Small intestine (tissue), 7 donors: ENCODE measurements around the gene CCIN. TPM values are rescaled to one million over a fixed set of nuclear protein-coding genes. Genes with fewer than 3 reads are reported as not detected.

ENCODE experiments used
- DNase-seq, 2 donors: peaks; one replicate each; pipeline versions ENCODE4 v3.0.0 to v3.0.0-alpha.2; 2013
- FAIRE-seq: peaks from 2 replicates; lab custom pipeline; 2012; peaks lifted over from hg19 to GRCh38; lab: Jason Lieb, UNC
- H3K27ac ChIP-seq, 3 donors: one replicate each; pipeline ENCODE4 v1.5.1; 2013; ENCODE audit warnings: low read length in 2 of 3, mild to moderate bottlenecking in 2 of 3, control low read depth in 1 of 3, inconsistent platforms in 1 of 3, low read depth in 1 of 3, moderate library complexity in 1 of 3
- H3K27me3 ChIP-seq, 3 donors: one replicate each; pipeline ENCODE4 v1.6.1; 2013; ENCODE audit warnings: low read length in 3 of 3, inconsistent platforms in 1 of 3; ENCODE audit not compliant: control insufficient read depth in 3 of 3, insufficient read depth in 3 of 3
- H3K36me3 ChIP-seq, 3 donors: one replicate each; pipeline ENCODE4 v1.6.1; 2013; ENCODE audit warnings: low read length in 3 of 3, inconsistent platforms in 1 of 3, low read depth in 1 of 3, mild to moderate bottlenecking in 1 of 3, moderate library complexity in 1 of 3; ENCODE audit not compliant: control insufficient read depth in 3 of 3, insufficient read depth in 2 of 3
- H3K4me1 ChIP-seq, 3 donors: one replicate each; pipeline ENCODE4 v1.6.1; 2013; ENCODE audit warnings: low read length in 2 of 3, inconsistent platforms in 1 of 3, low read depth in 1 of 3, mild to moderate bottlenecking in 1 of 3, moderate library complexity in 1 of 3; ENCODE audit not compliant: control insufficient read depth in 3 of 3, insufficient read depth in 2 of 3
- H3K4me3 ChIP-seq, 3 donors: one replicate each; pipeline ENCODE4 v1.5.1; 2013; ENCODE audit warnings: low read length in 3 of 3, control low read depth in 1 of 3, inconsistent platforms in 1 of 3, low read depth in 1 of 3, mild to moderate bottlenecking in 1 of 3, moderate library complexity in 1 of 3
- H3K9me3 ChIP-seq, 2 donors: one replicate each; pipeline ENCODE4 v1.6.1; 2013; ENCODE audit warnings: low read depth in 1 of 2, low read length in 1 of 2; ENCODE audit not compliant: control insufficient read depth in 2 of 2, insufficient read depth in 1 of 2
- WGBS, 3 donors: extraction: QIAGEN DNeasy Blood & Tissue Kit; methylation state at CpG; one replicate each; pipeline ENCODE4 v1.1.7; 2013; 5-methylcytosine and 5-hydroxymethylcytosine counted together
- polyA plus RNA-seq, 4 donors: library from polyadenylated mRNA; stranded (reverse) in 3 of 4; unstranded in 1 of 4; fragments of 200-250 nt in 3 of 4; fragments of 120-200 nt in 1 of 4; gene quantifications; one replicate each; pipeline versions ENCODE4 v1.2.1 to v1.2.3, GENCODE V29; 2013
- donor health status: healthy with polysubstance abuse.
- donor health status: control.
- donor health status: control.
- donor health status: Bipolar disorder and iron deficiency.
- donor health status: healthy.

CCIN gene
- polyA plus RNA-seq, 4 donors = 0.04 TPM; not detected in 3

- FAIRE-seq = no peak
- Histone ChIP-seq H3K27me3 (peaks cover 0 to 3% (median 0%) of the 10 kb centered on the region in 3 donors), H3K9me3 (no peaks in the 10 kb centered on the region), H3K4me1 (peaks cover 0 to 16% (median 3%) of the 10 kb centered on the region in 3 donors), H3K27ac (peak overlapping the region in 1 of 3 donors; percentile 76), H3K36me3 (peaks cover 0 to 3% (median 0%) of the 10 kb centered on the region in 3 donors), H3K4me3 (no peak overlapping the region)
- 43 to 82% (median 61%) methylated on average over 3 of the region's 3 CpGs for WGBS, 3 donors
- DNase-seq = no peak
These were observed 4.2 kb upstream of the CCIN start for GRCh38 chr9:36164989-36165388.

GRCh38 chr9:36165826-36166167 is 3.4 kb upstream of the CCIN start:
- Histone ChIP-seq H3K27ac (peak overlapping the region in 1 of 3 donors; percentile 36), H3K9me3 (no peaks in the 10 kb centered on the region), H3K27me3 (peaks cover 0 to 3% (median 0%) of the 10 kb centered on the region in 3 donors), H3K36me3 (peaks cover 0 to 3% (median 0%) of the 10 kb centered on the region in 3 donors), H3K4me3 (peak overlapping the region in 1 of 3 donors; percentile 48), H3K4me1 (peaks cover 0 to 16% (median 3%) of the 10 kb centered on the region in 3 donors)
- FAIRE-seq (no peak), DNase-seq (no peak)
- 45 to 58% (median 58%) methylated on average over 11 to 12 of the region's 12 CpGs for WGBS, 3 donors

- peak overlapping the region in 2 of 3 donors; percentile 43 to 48 for H3K4me3 ChIP-seq
- FAIRE-seq = no peak
These were observed 2.8 kb upstream of the CCIN start for GRCh38 chr9:36166168-36166927.

GRCh38 chr9:36169708-36170107 is 520 bp downstream of the CCIN start:
- no peak overlapping the region for H3K27ac ChIP-seq
- 89 to 92% (median 89%) methylated on average over 17 of the region's 17 CpGs for WGBS, 3 donors
- peaks cover 0 to 7% (median 0%) of the 10 kb centered on the region in 3 donors for H3K4me1 ChIP-seq
- no peak overlapping the region for H3K4me3 ChIP-seq
- FAIRE-seq (no peak), DNase-seq (no peak)
- H3K9me3 ChIP-seq = no peaks in the 10 kb centered on the region
- peaks cover 0 to 3% (median 0%) of the 10 kb centered on the region in 3 donors for H3K27me3 ChIP-seq
- H3K36me3 ChIP-seq = no peaks in the 10 kb centered on the region

More at GRCh38 chr9:36166168-36166927, 2.8 kb upstream of the CCIN start:
- Histone ChIP-seq H3K9me3 (no peaks in the 10 kb centered on the region), H3K4me1 (peaks cover 0 to 16% (median 3%) of the 10 kb centered on the region in 3 donors), H3K27ac (no peak overlapping the region), H3K36me3 (peaks cover 0 to 3% (median 0%) of the 10 kb centered on the region in 3 donors), H3K27me3 (peaks cover 0 to 3% (median 0%) of the 10 kb centered on the region in 3 donors)
- DNase-seq = peak; percentile 69 to 86
- WGBS, 3 donors = 5 to 7% (median 6%) methylated on average over 46 to 58 of the region's 58 CpGs

- Histone ChIP-seq H3K27ac (no peak overlapping the region), H3K9me3 (no peaks in the 10 kb centered on the region), H3K36me3 (no peaks in the 10 kb centered on the region), H3K27me3 (peaks cover 0 to 3% (median 0%) of the 10 kb centered on the region in 3 donors), H3K4me3 (no peak overlapping the region), H3K4me1 (peaks cover 0 to 7% (median 0%) of the 10 kb centered on the region in 3 donors)
- FAIRE-seq (no peak), DNase-seq (no peak)
- WGBS, 3 donors = 93 to 98% (median 95%) methylated on average over 13 of the region's 13 CpGs
These were observed 1.3 kb downstream of the CCIN start for GRCh38 chr9:36170531-36170930.

- no peak for FAIRE-seq
- Histone ChIP-seq H3K27ac (no peak overlapping the region), H3K36me3 (no peaks in the 10 kb centered on the region), H3K27me3 (no peaks in the 10 kb centered on the region), H3K9me3 (no peaks in the 10 kb centered on the region), H3K4me1 (no peaks in the 10 kb centered on the region), H3K4me3 (no peak overlapping the region)
- no peak for DNase-seq
- 94 to 96% (median 94%) methylated on average over 2 of the region's 2 CpGs for WGBS, 3 donors
These were observed 4.7 kb downstream of the CCIN start for GRCh38 chr9:36173861-36174260.

- Histone ChIP-seq H3K4me1 (no peaks in the 10 kb centered on the region), H3K9me3 (no peaks in the 10 kb centered on the region), H3K27ac (no peak overlapping the region), H3K4me3 (no peak overlapping the region), H3K27me3 (no peaks in the 10 kb centered on the region), H3K36me3 (no peaks in the 10 kb centered on the region)
- WGBS, 3 donors = 71 to 82% (median 81%) methylated on average over 7 of the region's 7 CpGs
- FAIRE-seq = no peak
- no peak for DNase-seq
These were observed 5.1 kb downstream of the CCIN start for GRCh38 chr9:36174271-36174670.

GRCh38 chr9:36174731-36175130 is 5.5 kb downstream of the CCIN start:
- 80 to 85% (median 82%) methylated on average over 3 of the region's 3 CpGs for WGBS, 3 donors
- H3K36me3 ChIP-seq = no peaks in the 10 kb centered on the region
- H3K27ac ChIP-seq = no peak overlapping the region
- no peak overlapping the region for H3K4me3 ChIP-seq
- FAIRE-seq (no peak), DNase-seq (no peak)
- no peaks in the 10 kb centered on the region for H3K4me1 ChIP-seq
- H3K27me3 ChIP-seq = no peaks in the 10 kb centered on the region
- no peaks in the 10 kb centered on the region for H3K9me3 ChIP-seq
